Erythroblast (primary cell): ENCODE data around the gene ZNF75A.

ENCODE experiments used
- GATA1 ChIP-seq: IDR thresholded peaks from 2 replicates; pipeline ENCODE4 v1.6.1; 2011; ENCODE audit warnings: low read depth, mild to moderate bottlenecking, control low read depth, low read length, moderate library complexity
- POLR2A ChIP-seq: IDR thresholded peaks from 2 replicates; pipeline ENCODE4 v1.6.1; 2011; ENCODE audit warnings: mild to moderate bottlenecking, low read length

- TF ChIP-seq POLR2A (no peak), GATA1 (no peak)
Observed at GRCh38 chr16:3304370-3304769, 927 bp upstream of the ZNF75A start.
